PC-3 (cell line): ENCODE measurements around the gene CDRT4. TPM values are rescaled to one million over a fixed set of nuclear protein-coding genes. Genes with fewer than 3 reads are reported as not detected.

Source experiments
- ATAC-seq: fragments of 200-7000 bp; cut with Tn5 transposase; 2 replicates; pipeline ENCODE4 v1.9.1; 2020; ENCODE audit warnings: mild to moderate bottlenecking, moderate library complexity
- BruUV-seq: library from RNA; stranded (reverse); fragments of 400-500 nt; replicated peaks from 2 replicates; lab custom pipeline; 2021; lab: Mats Ljungman, UMichigan
- CTCF ChIA-PET: fragments of 300-600 bp; sonication (Branson Sonifier 250); formaldehyde crosslinking; loops from one replicate; lab custom pipeline; 2022; ENCODE audit warnings: antibody characterized with exemption; lab: Charles Lee
- POLR2A ChIA-PET: fragments of 300-600 bp; sonication (Branson Sonifier 250); formaldehyde crosslinking; loops from one replicate; lab custom pipeline; 2022; ENCODE audit warnings: antibody characterized with exemption; ENCODE audit not compliant: unreplicated experiment; lab: Charles Lee
- DNase-seq: peaks from one replicate; pipeline ENCODE4 v3.0.0-alpha.2; 2015
- H2AFZ ChIP-seq: fragments of 300-600 bp; sonication (generic); 2 replicates; pipeline ENCODE4 v1.6.0; 2016; ENCODE audit warnings: antibody characterized with exemption, low read length
- H3F3A ChIP-seq: fragments of 300-600 bp; sonication (generic); one replicate; pipeline ENCODE4 v1.6.0; 2017; ENCODE audit warnings: antibody characterized with exemption, low read length, control low read depth, mild to moderate bottlenecking; ENCODE audit not compliant: unreplicated experiment
- H3K27ac ChIP-seq: fragments of 300-600 bp; sonication (generic); 2 replicates; pipeline ENCODE4 v1.5.1; 2016; ENCODE audit warnings: mild to moderate bottlenecking, low read length
- H3K27me3 ChIP-seq: fragments of 300-600 bp; sonication (generic); 2 replicates; pipeline ENCODE4 v1.6.1; 2016; ENCODE audit warnings: low read length, mixed read lengths
- H3K36me3 ChIP-seq: fragments of 300-600 bp; sonication (generic); 2 replicates; pipeline ENCODE4 v1.6.1; 2016; ENCODE audit warnings: low read depth, mixed run types, low read length, mixed read lengths
- H3K4me1 ChIP-seq: fragments of 300-600 bp; sonication (generic); 2 replicates; pipeline ENCODE4 v1.5.1; 2016; ENCODE audit warnings: low read length; ENCODE audit not compliant: insufficient read depth
- H3K4me2 ChIP-seq: fragments of 300-600 bp; sonication (generic); 2 replicates; pipeline ENCODE4 v1.6.0; 2016; ENCODE audit warnings: low read length
- H3K4me3 ChIP-seq: fragments of 300-600 bp; sonication (generic); 2 replicates; pipeline ENCODE4 v1.5.1; 2016; ENCODE audit warnings: mild to moderate bottlenecking, low read length, mixed read lengths
- H3K79me2 ChIP-seq: fragments of 300-600 bp; sonication (generic); 2 replicates; pipeline ENCODE4 v1.6.1; 2017; ENCODE audit warnings: low read length, mixed read lengths
- H3K9ac ChIP-seq: fragments of 300-600 bp; sonication (generic); 2 replicates; pipeline ENCODE4 v1.6.0; 2016; ENCODE audit warnings: mild to moderate bottlenecking, low read length
- H3K9me2 ChIP-seq: fragments of 300-600 bp; sonication (generic); replicated peaks from 2 replicates; pipeline ENCODE4 v1.6.1; 2016; ENCODE audit warnings: mixed run types, low read length, mixed read lengths
- H3K9me3 ChIP-seq: fragments of 300-600 bp; sonication (generic); 2 replicates; pipeline ENCODE4 v1.6.1; 2016; ENCODE audit warnings: low read length, mixed read lengths
- H4K20me1 ChIP-seq: fragments of 300-600 bp; sonication (generic); 2 replicates; pipeline ENCODE4 v1.6.1; 2016; ENCODE audit warnings: low read length, mixed read lengths
- EZH2 ChIP-seq: fragments of 300-600 bp; sonication (generic); IDR thresholded peaks from one replicate; pipeline ENCODE4 v1.6.1; 2017; ENCODE audit warnings: antibody characterized with exemption, mild to moderate bottlenecking, low read length; ENCODE audit not compliant: unreplicated experiment
- EZH2phosphoT487 ChIP-seq: fragments of 300-600 bp; sonication (generic); IDR thresholded peaks from 2 replicates; pipeline ENCODE4 v1.6.1; 2018; ENCODE audit warnings: mild to moderate bottlenecking, antibody characterized with exemption, low read length, borderline replicate concordance
- intact Hi-C: fragments of 100-400 bp; cut with micrococcal nuclease; formaldehyde crosslinking; loops from 2 replicates; pipeline ENCODE4 v1.9.0; 2023
- total RNA-seq: library from RNA; depleted of rRNA; stranded (reverse); fragments of >200 nt; gene quantifications from 2 replicates; pipeline ENCODE4 v1.2.3, GENCODE V29; 2014
- TF ChIP-seq, protein P1 (sequence below): fragments of 300-600 bp; sonication (generic); conservative IDR thresholded peaks from 2 replicates; pipeline ENCODE4 v1.5.1; 2017; ENCODE audit warnings: antibody characterized with exemption, low read depth, mild to moderate bottlenecking, low read length

CDRT4 gene
- total RNA-seq, 1 experiment from 2014 or later: 5.0 TPM

DNA sequence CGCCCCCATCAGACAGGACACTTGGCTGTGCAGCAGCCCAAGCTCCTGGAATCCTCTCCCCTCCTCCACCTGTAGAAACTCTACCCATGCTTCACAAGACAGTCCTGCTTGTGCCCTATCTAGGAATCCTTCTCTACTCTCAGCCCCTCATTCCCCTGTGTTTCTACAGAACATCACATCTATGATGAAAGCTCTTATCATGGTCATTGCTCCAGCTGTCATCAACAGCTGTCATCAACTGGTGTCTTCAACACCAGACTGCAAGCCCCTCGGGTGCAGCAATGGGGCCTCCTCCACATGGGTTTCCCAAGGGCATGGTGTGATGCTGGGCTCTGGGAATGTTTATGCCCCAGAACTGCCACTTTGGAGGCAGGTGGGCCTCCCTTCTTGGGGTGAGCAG, 21.1 kb upstream of the CDRT4 start:
- CTCF ChIA-PET: no interaction called here
- intact Hi-C loops: no loop called here
- no peak overlapping the region for H3K9ac ChIP-seq
- H4K20me1 ChIP-seq: no peaks in the 10 kb centered on the region
- H3K9me3 ChIP-seq: no peaks in the 10 kb centered on the region
- no peak overlapping the region for H3K4me2 ChIP-seq
- no peaks in the 10 kb centered on the region for H3K36me3 ChIP-seq
- H3K79me2 ChIP-seq: no peaks in the 10 kb centered on the region
- ATAC-seq: no peak
- H3K27me3 ChIP-seq: no peaks in the 10 kb centered on the region
- H3K9me2 ChIP-seq: no peaks in the 10 kb centered on the region
- POLR2A ChIA-PET: no interaction called here
- TF ChIP-seq EZH2phosphoT487: no peak
- no peak for TF ChIP-seq EZH2
- TF ChIP-seq, protein P1, sequence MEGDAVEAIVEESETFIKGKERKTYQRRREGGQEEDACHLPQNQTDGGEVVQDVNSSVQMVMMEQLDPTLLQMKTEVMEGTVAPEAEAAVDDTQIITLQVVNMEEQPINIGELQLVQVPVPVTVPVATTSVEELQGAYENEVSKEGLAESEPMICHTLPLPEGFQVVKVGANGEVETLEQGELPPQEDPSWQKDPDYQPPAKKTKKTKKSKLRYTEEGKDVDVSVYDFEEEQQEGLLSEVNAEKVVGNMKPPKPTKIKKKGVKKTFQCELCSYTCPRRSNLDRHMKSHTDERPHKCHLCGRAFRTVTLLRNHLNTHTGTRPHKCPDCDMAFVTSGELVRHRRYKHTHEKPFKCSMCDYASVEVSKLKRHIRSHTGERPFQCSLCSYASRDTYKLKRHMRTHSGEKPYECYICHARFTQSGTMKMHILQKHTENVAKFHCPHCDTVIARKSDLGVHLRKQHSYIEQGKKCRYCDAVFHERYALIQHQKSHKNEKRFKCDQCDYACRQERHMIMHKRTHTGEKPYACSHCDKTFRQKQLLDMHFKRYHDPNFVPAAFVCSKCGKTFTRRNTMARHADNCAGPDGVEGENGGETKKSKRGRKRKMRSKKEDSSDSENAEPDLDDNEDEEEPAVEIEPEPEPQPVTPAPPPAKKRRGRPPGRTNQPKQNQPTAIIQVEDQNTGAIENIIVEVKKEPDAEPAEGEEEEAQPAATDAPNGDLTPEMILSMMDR: no peak
- H3K4me3 ChIP-seq: no peak overlapping the region
- BruUV-seq: no TSS peak
- H3K4me1 ChIP-seq: peaks cover 13% of the 10 kb centered on the region
- no peak overlapping the region for H2AFZ ChIP-seq
- H3F3A ChIP-seq: no peaks in the 10 kb centered on the region
- no peak for DNase-seq
- no peak overlapping the region for H3K27ac ChIP-seq

DNA sequence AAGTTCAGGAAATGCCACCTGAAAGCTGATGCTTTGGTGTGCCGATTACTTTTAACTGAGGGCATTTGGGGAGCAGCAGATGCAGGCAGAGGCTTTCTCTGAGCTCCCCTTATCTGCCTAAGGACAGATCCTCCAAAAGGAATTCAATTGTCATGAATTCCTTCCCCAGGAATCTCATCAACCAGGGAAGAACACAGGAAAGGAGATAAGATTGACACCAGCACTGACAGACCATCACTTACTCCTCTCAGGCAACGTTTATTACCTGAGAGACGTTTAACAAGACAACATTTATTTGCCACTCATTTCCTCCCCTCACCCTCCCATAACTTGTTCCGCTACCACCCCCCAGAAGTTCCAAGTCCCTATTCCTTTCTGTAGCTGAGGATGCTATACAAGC, 17.6 kb upstream of the CDRT4 start:
- no peak for DNase-seq
- intact Hi-C loops: no loop called here
- Histone ChIP-seq H3K4me1 (peaks cover 6% of the 10 kb centered on the region), H3K4me2 (no peak overlapping the region), H3K4me3 (no peak overlapping the region), H3F3A (no peaks in the 10 kb centered on the region), H3K36me3 (no peaks in the 10 kb centered on the region; the same call in 1 of the 2 replicates), H2AFZ (no peak overlapping the region), H3K27me3 (no peaks in the 10 kb centered on the region), H3K79me2 (no peaks in the 10 kb centered on the region), H3K9me3 (no peaks in the 10 kb centered on the region), H3K27ac (no peak overlapping the region), H3K9ac (no peak overlapping the region), H4K20me1 (no peaks in the 10 kb centered on the region), H3K9me2 (no peaks in the 10 kb centered on the region)
- BruUV-seq: no TSS peak
- ChIA-PET POLR2A (no interaction called here), CTCF (no interaction called here)
- ATAC-seq: no peak
- TF ChIP-seq EZH2: no peak
- TF ChIP-seq EZH2phosphoT487: no peak
- TF ChIP-seq, protein P1: no peak

DNA sequence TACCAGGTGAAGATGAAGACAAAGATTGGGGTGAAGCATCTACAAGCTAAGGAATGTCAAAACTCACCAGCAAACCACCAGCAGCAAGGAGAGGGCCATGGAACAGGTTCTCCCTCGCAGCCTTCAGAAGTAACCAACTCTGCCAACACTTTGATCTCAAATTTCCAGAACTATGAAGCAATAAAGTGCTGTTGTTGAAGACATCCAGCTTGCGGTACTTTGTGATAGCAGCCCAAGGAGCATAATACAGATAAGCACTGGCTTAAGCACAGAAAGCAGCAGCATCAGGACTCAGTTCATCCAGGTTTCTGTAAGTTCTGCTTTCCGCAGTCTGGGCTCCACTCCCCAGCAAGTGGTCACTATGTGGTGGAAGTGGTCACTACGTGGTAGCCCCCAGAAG, 16.0 kb upstream of the CDRT4 start:
- H3F3A ChIP-seq: no peaks in the 10 kb centered on the region
- H3K4me2 ChIP-seq: no peak overlapping the region
- H3K9ac ChIP-seq: no peak overlapping the region
- POLR2A ChIA-PET: no interaction called here
- H3K4me1 ChIP-seq: peaks cover 12% of the 10 kb centered on the region
- H2AFZ ChIP-seq: no peak overlapping the region
- no TSS peak for BruUV-seq
- no peaks in the 10 kb centered on the region for H3K9me3 ChIP-seq
- no peaks in the 10 kb centered on the region for H3K27me3 ChIP-seq
- H3K9me2 ChIP-seq: no peaks in the 10 kb centered on the region
- CTCF ChIA-PET: no interaction called here
- intact Hi-C loops: no loop called here
- ATAC-seq (no peak), DNase-seq (no peak)
- TF ChIP-seq EZH2 (no peak), EZH2phosphoT487 (no peak)
- TF ChIP-seq, protein P1: no peak
- H4K20me1 ChIP-seq: no peaks in the 10 kb centered on the region
- H3K79me2 ChIP-seq: no peaks in the 10 kb centered on the region
- H3K4me3 ChIP-seq: no peak overlapping the region
- H3K27ac ChIP-seq: no peak overlapping the region
- no peaks in the 10 kb centered on the region; the same call in 1 of the 2 replicates for H3K36me3 ChIP-seq
